ENCODE results near the gene SLC15A3. TPM values are rescaled to one million over a fixed set of nuclear protein-coding genes. Genes with fewer than 3 reads are reported as not detected.
A peak's percentile ranks its signal among the peaks of the same experiment; 100 is the strongest.

Gene SLC15A3
- total RNA-seq, 4 donors from 2014 or later, result 3.7 to 61.9 (median 8.8) TPM

DNA sequence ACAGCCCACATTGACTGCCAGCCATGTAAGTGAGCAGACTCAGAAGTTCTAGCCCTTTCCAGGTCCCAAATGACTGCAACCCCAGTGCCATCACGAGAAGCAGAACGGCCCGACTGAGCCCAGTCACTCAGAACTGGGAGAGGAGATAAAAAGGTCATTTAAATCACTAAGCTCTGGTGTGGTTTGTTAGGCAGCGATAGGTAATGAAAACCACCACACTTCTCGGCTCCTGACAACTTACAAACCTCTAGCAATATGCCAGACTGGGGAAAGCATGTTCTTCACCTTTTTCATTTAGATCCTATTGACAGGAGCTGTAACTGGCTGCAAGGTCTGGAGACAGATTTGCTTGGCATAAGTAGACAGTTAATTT is 6.7 kb downstream of the SLC15A3 start:
- DNase-seq, result no peak
- Histone ChIP-seq H3K9me3 (no peaks in the 10 kb centered on the region), H3K4me3 (no peak overlapping the region), H3K27ac (no peak overlapping the region), H3K4me1 (peaks cover 0 to 4% (median 1%) of the 10 kb centered on the region in 4 donors), H3K36me3 (peaks cover 0 to 10% (median 0%) of the 10 kb centered on the region in 3 donors), H3K27me3 (no peaks in the 10 kb centered on the region)
- TF ChIP-seq, protein P1, sequence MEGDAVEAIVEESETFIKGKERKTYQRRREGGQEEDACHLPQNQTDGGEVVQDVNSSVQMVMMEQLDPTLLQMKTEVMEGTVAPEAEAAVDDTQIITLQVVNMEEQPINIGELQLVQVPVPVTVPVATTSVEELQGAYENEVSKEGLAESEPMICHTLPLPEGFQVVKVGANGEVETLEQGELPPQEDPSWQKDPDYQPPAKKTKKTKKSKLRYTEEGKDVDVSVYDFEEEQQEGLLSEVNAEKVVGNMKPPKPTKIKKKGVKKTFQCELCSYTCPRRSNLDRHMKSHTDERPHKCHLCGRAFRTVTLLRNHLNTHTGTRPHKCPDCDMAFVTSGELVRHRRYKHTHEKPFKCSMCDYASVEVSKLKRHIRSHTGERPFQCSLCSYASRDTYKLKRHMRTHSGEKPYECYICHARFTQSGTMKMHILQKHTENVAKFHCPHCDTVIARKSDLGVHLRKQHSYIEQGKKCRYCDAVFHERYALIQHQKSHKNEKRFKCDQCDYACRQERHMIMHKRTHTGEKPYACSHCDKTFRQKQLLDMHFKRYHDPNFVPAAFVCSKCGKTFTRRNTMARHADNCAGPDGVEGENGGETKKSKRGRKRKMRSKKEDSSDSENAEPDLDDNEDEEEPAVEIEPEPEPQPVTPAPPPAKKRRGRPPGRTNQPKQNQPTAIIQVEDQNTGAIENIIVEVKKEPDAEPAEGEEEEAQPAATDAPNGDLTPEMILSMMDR (IDR thresholded peaks at IDR 0.05), result no peak
- TF ChIP-seq POLR2A (IDR thresholded peaks at IDR 0.05), result no peak

DNA sequence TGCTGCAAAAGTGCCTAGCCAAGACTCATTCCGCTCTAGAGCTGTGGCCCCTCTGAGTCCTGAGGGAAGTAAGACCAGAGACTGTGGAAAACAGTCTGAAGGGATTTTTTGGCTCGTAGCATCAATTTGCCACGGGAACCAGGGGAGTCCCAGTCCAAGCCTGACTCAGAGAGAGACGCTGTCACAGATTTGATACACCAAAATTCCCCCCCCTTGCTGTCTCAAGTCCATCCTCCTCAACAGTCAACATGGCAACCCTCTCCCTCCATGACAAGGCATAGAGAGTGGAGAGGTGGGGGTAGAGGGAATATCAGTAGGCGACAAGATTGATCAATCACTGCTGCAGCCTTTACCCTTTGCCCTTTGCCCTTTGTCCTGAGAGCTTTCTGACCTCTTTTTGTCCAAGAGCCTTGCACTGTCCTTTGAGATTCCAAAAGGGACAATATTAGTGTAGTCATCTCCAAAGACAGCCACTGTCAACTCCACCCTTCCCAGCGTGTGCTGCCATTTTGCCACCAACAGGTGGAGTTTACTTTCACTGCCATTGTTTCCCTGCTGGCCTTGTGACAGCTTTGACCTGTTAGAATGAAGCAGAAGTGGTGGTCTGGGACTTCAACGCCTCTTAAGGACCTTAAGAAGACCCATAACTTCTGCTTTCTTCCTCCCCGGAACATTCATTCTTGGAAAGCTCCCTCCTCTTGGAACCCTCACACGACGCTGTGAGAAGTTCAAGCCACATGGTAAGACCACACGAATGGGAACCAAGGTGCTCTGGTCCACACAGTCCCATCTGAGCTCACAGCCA is 7.3 kb downstream of the SLC15A3 start:
- DNase-seq, result no peak
- TF ChIP-seq, protein P1 (IDR thresholded peaks at IDR 0.05), result peak in 4 of 6 experiments; percentile 14 to 21 (median 20)
- TF ChIP-seq POLR2A (IDR thresholded peaks at IDR 0.05), result no peak
- H3K27me3 ChIP-seq, result no peaks in the 10 kb centered on the region
- no peak overlapping the region for H3K27ac ChIP-seq
- no peak overlapping the region for H3K4me3 ChIP-seq
- H3K4me1 ChIP-seq, result peaks cover 0 to 4% (median 1%) of the 10 kb centered on the region in 4 donors
- H3K36me3 ChIP-seq, result peaks cover 0 to 10% (median 0%) of the 10 kb centered on the region in 3 donors
- no peaks in the 10 kb centered on the region for H3K9me3 ChIP-seq

DNA sequence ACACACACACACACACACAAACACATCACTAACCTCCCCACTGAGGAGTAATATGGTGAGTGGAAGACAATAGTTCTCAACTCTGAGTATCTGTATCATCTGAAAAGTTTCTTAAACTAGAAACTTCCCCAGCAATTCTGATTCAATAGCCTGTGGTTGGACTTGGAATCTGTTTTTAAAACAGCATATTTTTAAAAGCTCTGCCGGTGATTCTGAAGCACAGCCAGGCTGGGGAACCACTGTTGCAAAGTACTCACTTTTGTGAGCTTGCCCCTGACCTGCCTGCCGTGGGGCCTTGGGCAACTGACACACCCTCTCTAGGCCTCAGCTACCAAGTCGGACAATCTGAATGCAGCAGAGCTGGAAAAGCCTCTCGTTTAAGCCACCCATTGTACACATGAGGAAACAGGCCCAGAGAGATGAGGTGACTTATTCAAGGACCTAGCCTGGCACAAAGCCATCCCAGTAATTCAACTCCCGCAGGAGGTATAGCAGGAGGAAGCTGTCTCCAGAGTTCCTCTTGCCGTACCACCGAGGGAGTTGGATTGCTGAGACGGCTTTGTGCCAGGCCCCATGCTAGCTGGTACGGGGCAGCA is 8.9 kb downstream of the SLC15A3 start:
- no peak overlapping the region for H3K4me3 ChIP-seq
- no peak overlapping the region for H3K27ac ChIP-seq
- peaks cover 0 to 10% (median 0%) of the 10 kb centered on the region in 3 donors for H3K36me3 ChIP-seq
- H3K4me1 ChIP-seq, result peaks cover 0 to 4% (median 1%) of the 10 kb centered on the region in 4 donors
- H3K27me3 ChIP-seq, result no peaks in the 10 kb centered on the region
- no peak for DNase-seq
- TF ChIP-seq POLR2A (IDR thresholded peaks at IDR 0.05), result no peak
- TF ChIP-seq, protein P1 (IDR thresholded peaks at IDR 0.05), result no peak
- no peaks in the 10 kb centered on the region for H3K9me3 ChIP-seq

DNA sequence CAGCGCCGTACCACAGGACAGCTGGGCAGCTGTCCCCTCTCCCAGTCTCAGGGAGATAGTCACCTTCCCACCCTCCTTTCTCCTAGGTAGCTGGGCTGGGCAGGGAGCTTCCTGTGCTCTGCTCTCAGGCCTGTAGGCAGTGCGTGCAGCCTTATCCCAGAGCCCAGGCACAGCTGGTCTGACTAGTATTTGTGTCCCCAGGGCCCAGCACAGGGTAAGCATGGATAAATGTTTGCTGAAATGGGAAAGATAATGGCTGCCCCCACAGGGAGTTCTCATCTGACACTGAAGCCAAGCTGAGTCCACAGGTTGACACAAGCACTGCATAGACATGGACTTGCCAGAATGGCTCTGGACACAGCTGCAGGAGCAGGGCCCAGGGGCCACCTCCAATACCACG is 9.8 kb downstream of the SLC15A3 start:
- no peaks in the 10 kb centered on the region for H3K27me3 ChIP-seq

DNA sequence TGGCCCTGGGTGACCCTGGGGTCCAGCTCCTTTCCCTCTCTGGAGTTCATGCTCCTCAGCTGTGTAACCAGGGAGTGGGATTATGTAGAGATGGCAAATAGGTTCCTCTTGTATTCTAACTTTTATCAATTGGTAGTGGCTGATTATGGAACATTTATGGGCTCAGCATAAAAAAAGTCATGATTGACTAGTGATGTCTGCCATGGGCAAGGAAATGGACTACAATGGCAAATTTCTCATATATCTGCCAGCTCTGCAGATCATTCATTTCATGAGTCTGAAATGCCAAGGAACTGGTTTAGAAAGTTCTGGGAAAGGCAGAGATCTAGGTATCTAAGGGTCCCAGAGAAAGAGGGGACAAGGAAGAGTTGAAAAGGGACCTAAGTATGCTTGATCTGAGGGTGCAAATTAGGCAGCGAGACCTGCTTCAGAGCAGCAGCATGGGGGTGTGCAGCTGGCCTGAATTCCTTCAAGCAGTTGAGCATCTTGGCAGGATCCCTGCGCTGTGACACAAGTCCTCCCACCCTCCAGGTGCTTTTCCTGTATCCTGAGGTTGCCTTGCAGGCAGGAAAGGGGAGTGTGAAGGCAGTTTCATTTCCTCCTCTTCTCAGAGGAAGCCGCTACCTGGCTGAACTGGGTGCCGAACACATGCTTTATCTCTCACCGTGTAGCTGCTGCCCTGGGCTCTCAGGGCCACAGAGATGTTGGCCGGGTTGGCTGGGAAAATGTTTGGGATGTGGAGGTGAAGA is 10.4 kb downstream of the SLC15A3 start:
- DNase-seq, result no peak
- H3K27me3 ChIP-seq, result no peaks in the 10 kb centered on the region
- no peaks in the 10 kb centered on the region for H3K9me3 ChIP-seq
- peaks cover 0 to 4% (median 1%) of the 10 kb centered on the region in 4 donors for H3K4me1 ChIP-seq
- peaks cover 0 to 10% (median 0%) of the 10 kb centered on the region in 3 donors for H3K36me3 ChIP-seq
- TF ChIP-seq POLR2A (IDR thresholded peaks at IDR 0.05), result no peak
- TF ChIP-seq, protein P1 (IDR thresholded peaks at IDR 0.05), result no peak
- H3K27ac ChIP-seq, result no peak overlapping the region
- H3K4me3 ChIP-seq, result no peak overlapping the region

More for the DNA sequence above, 9.8 kb downstream of the SLC15A3 start:
- Histone ChIP-seq H3K36me3 (peaks cover 0 to 10% (median 0%) of the 10 kb centered on the region in 3 donors), H3K4me3 (no peak overlapping the region), H3K9me3 (no peaks in the 10 kb centered on the region), H3K4me1 (peaks cover 0 to 4% (median 1%) of the 10 kb centered on the region in 4 donors), H3K27ac (no peak overlapping the region)
- DNase-seq, result no peak
- TF ChIP-seq, protein P1 (IDR thresholded peaks at IDR 0.05), result no peak
- no peak for TF ChIP-seq POLR2A (IDR thresholded peaks at IDR 0.05)
